ENCODE data around the gene PUS10. TPM values are rescaled to one million over a fixed set of nuclear protein-coding genes. Genes with fewer than 3 reads are reported as not detected.

Gene PUS10
- total RNA-seq, 6 experiments from 2014 or later = 8.6 to 15.3 (median 13.1) TPM

DNA sequence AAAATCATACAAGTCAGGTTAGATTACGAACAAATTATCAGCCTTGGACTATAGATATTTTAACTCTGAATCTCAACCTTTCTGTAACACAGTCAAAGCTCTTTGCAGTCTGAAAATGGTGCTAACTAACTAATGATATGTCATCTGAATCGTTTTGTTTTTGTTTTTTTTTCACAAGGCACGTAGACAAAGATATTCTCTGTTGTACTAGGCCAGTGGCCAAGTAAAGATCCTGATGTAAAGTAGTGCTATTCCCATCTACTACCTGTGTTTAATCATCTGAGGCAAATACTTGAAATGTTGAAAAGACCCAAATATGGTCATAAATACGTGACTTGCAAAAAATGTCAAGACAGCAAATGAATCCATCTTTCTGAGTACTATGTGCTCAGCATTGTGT, 71.0 kb downstream of the PUS10 start:
- Histone ChIP-seq H3K4me3 (no peak overlapping the region), H3K27ac (no peak overlapping the region), H3K9me3 (no peaks in the 10 kb centered on the region), H3K4me1 (no peaks in the 10 kb centered on the region), H3K27me3 (no peaks in the 10 kb centered on the region), H3K36me3 (peaks cover 0 to 3% (median 0%) of the 10 kb centered on the region in 4 donors)
- no peak for TF ChIP-seq POLR2A (IDR thresholded peaks at IDR 0.05)
- TF ChIP-seq, protein P1, sequence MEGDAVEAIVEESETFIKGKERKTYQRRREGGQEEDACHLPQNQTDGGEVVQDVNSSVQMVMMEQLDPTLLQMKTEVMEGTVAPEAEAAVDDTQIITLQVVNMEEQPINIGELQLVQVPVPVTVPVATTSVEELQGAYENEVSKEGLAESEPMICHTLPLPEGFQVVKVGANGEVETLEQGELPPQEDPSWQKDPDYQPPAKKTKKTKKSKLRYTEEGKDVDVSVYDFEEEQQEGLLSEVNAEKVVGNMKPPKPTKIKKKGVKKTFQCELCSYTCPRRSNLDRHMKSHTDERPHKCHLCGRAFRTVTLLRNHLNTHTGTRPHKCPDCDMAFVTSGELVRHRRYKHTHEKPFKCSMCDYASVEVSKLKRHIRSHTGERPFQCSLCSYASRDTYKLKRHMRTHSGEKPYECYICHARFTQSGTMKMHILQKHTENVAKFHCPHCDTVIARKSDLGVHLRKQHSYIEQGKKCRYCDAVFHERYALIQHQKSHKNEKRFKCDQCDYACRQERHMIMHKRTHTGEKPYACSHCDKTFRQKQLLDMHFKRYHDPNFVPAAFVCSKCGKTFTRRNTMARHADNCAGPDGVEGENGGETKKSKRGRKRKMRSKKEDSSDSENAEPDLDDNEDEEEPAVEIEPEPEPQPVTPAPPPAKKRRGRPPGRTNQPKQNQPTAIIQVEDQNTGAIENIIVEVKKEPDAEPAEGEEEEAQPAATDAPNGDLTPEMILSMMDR (IDR thresholded peaks at IDR 0.05) = no peak
- DNase-seq (no peak), ATAC-seq (no peak)
- WGBS (ENCODE audit: insufficient coverage, low coverage, low lambda C conversion rate, missing lambda C conversion rate) = 70% methylated on average over 4 of the region's 4 CpGs
- intact Hi-C loops (cut with DNase I) = no loop called here

- no peaks in the 10 kb centered on the region for H3K4me1 ChIP-seq
- intact Hi-C loops (cut with DNase I) = no loop called here
- no peaks in the 10 kb centered on the region for H3K27me3 ChIP-seq
- 100% methylated on average over 2 of the region's 2 CpGs for WGBS (ENCODE audit: insufficient coverage, low coverage, low lambda C conversion rate, missing lambda C conversion rate)
- TF ChIP-seq POLR2A (IDR thresholded peaks at IDR 0.05) = no peak
- TF ChIP-seq, protein P1 (IDR thresholded peaks at IDR 0.05) = no peak
- ATAC-seq = no peak
- H3K27ac ChIP-seq = no peak overlapping the region
- peaks cover 0 to 3% (median 0%) of the 10 kb centered on the region in 4 donors for H3K36me3 ChIP-seq
- H3K9me3 ChIP-seq = no peaks in the 10 kb centered on the region
- H3K4me3 ChIP-seq = no peak overlapping the region
- no peak for DNase-seq
Measured at GRCh38 chr2:60945341-60945740, 72.7 kb downstream of the PUS10 start.

- H3K36me3 ChIP-seq = no peaks in the 10 kb centered on the region
- ATAC-seq = no peak
- intact Hi-C loops (cut with DNase I) = no loop called here
- 64% methylated on average over 2 of the region's 2 CpGs for WGBS (ENCODE audit: insufficient coverage, low coverage, low lambda C conversion rate, missing lambda C conversion rate)
- H3K4me1 ChIP-seq = peaks cover 0 to 4% (median 0%) of the 10 kb centered on the region in 4 donors
- no peak for TF ChIP-seq POLR2A (IDR thresholded peaks at IDR 0.05)
- TF ChIP-seq, protein P1 (IDR thresholded peaks at IDR 0.05) = no peak
- H3K27me3 ChIP-seq = no peaks in the 10 kb centered on the region
- H3K9me3 ChIP-seq = no peaks in the 10 kb centered on the region
- H3K4me3 ChIP-seq = no peak overlapping the region
- no peak for DNase-seq
- no peak overlapping the region for H3K27ac ChIP-seq
Measured at GRCh38 chr2:60939622-60940021, 78.4 kb downstream of the PUS10 start.

DNA sequence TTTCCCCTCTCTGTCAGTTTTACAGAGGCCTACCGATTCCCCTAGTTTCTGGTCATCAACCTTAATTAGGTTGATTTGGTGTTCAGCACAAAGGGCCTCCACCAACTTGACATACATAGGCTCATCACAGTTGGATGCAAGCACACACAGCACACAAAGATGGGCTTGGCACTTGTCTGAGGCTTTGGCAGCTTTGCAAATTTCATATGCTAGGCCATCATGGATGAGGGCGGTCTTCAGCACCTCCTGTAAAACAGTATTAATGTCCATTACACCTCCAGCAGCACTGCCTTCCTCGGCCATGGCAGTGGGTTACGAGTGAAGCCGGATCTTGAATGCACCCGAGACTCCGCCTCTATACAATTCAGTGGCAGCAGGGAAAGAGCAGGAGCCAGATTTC, 79.8 kb downstream of the PUS10 start:
- H3K9me3 ChIP-seq = no peaks in the 10 kb centered on the region
- no peaks in the 10 kb centered on the region for H3K36me3 ChIP-seq
- peaks cover 0 to 7% (median 0%) of the 10 kb centered on the region in 4 donors for H3K4me1 ChIP-seq
- DNase-seq (no peak), ATAC-seq (no peak)
- intact Hi-C loops (cut with DNase I) = no loop called here
- TF ChIP-seq, protein P1 (IDR thresholded peaks at IDR 0.05) = no peak
- no peak for TF ChIP-seq POLR2A (IDR thresholded peaks at IDR 0.05)
- no peak overlapping the region for H3K27ac ChIP-seq
- no peak overlapping the region for H3K4me3 ChIP-seq
- 95% methylated on average over 2 of the region's 7 CpGs for WGBS (ENCODE audit: insufficient coverage, low coverage, low lambda C conversion rate, missing lambda C conversion rate)
- H3K27me3 ChIP-seq = no peaks in the 10 kb centered on the region

GRCh38 chr2:60936757-60937156, 81.3 kb downstream of the PUS10 start:
- Histone ChIP-seq H3K4me3 (no peak overlapping the region), H3K27me3 (no peaks in the 10 kb centered on the region), H3K36me3 (no peaks in the 10 kb centered on the region), H3K27ac (no peak overlapping the region), H3K9me3 (no peaks in the 10 kb centered on the region), H3K4me1 (peaks cover 0 to 7% (median 0%) of the 10 kb centered on the region in 4 donors)
- ATAC-seq (peak; percentile 40 to 75 (median 54)), DNase-seq (peak in 1 of 3 donors; percentile 52)
- WGBS (ENCODE audit: insufficient coverage, low coverage, low lambda C conversion rate, missing lambda C conversion rate) = 43% methylated on average over 5 of the region's 5 CpGs
- TF ChIP-seq POLR2A (IDR thresholded peaks at IDR 0.05) = no peak
- TF ChIP-seq, protein P1 (IDR thresholded peaks at IDR 0.05) = no peak
- intact Hi-C loops (cut with DNase I) = no loop called here

All from right lobe of liver (tissue), 6 donors.